GM21825 (cell line): ENCODE data around the gene MAP3K21.

Experiments
- ATAC-seq: cut with Tn5 transposase; IDR thresholded peaks from one replicate; pipeline ENCODE4 v1.9.1; 2021; ENCODE audit warnings: mild to moderate bottlenecking, moderate library complexity; ENCODE audit not compliant: unreplicated experiment

Gene MAP3K21

GRCh38 chr1:233327651-233328141 is at the start of gene MAP3K21:
Gene MAP3K21 (plus strand): TSS chr1:233327724. CDS start chr1:233328029, 305 bp downstream.
- peak; percentile 43 for ATAC-seq

- no peak for ATAC-seq
Measured at GRCh38 chr1:233278631-233279030, 48.9 kb upstream of the MAP3K21 start.

- no peak for ATAC-seq
Measured at GRCh38 chr1:233279971-233280370, 47.6 kb upstream of the MAP3K21 start.

GRCh38 chr1:233281711-233282581 is 45.6 kb upstream of the MAP3K21 start:
- ATAC-seq: peak; percentile 91

- ATAC-seq: no peak
Measured at GRCh38 chr1:233282582-233282886, 45.0 kb upstream of the MAP3K21 start.

- no peak for ATAC-seq
Measured at GRCh38 chr1:233289676-233290075, 37.8 kb upstream of the MAP3K21 start.

GRCh38 chr1:233290396-233291034 is 37.0 kb upstream of the MAP3K21 start:
- ATAC-seq: no peak

- ATAC-seq: no peak
Measured at GRCh38 chr1:233293556-233294446, 33.7 kb upstream of the MAP3K21 start.

- peak; percentile 69 for ATAC-seq
Measured at GRCh38 chr1:233294913-233295236, 32.6 kb upstream of the MAP3K21 start.

- ATAC-seq: peak; percentile 90
Measured at GRCh38 chr1:233295237-233295974, 32.1 kb upstream of the MAP3K21 start, which contains the start of gene PCNX2. Gene PCNX2 (minus strand): TSS chr1:233295725. CDS start chr1:233295478, 247 bp downstream.

GRCh38 chr1:233295975-233296322 is 31.6 kb upstream of the MAP3K21 start:
- ATAC-seq: no peak

GRCh38 chr1:233299450-233299849 is 28.1 kb upstream of the MAP3K21 start:
- ATAC-seq: no peak

- ATAC-seq: no peak
Measured at GRCh38 chr1:233300326-233300725, 27.2 kb upstream of the MAP3K21 start.

- ATAC-seq: no peak
Measured at GRCh38 chr1:233304489-233305102, 22.9 kb upstream of the MAP3K21 start.

GRCh38 chr1:233313434-233314155 is 13.9 kb upstream of the MAP3K21 start:
- no peak for ATAC-seq

GRCh38 chr1:233315718-233316301 is 11.7 kb upstream of the MAP3K21 start:
- no peak for ATAC-seq

GRCh38 chr1:233316473-233316872 is 11.1 kb upstream of the MAP3K21 start:
- ATAC-seq: no peak

- ATAC-seq: no peak
Measured at GRCh38 chr1:233319272-233319671, 8.3 kb upstream of the MAP3K21 start.

- no peak for ATAC-seq
Measured at GRCh38 chr1:233320023-233320422, 7.5 kb upstream of the MAP3K21 start.
